Fibroblast of mammary gland (primary cell): Measurements from ENCODE around the gene OBSCN.

ENCODE experiments used
- DNase-seq: peaks from one replicate; pipeline ENCODE4 v3.0.0-alpha.2; 2010; ENCODE audit warnings: low read depth
- H3K4me3 ChIP-seq: 2 replicates; pipeline ENCODE4 v1.5.1; 2011; ENCODE audit warnings: low read depth, mild to moderate bottlenecking, low read length, moderate library complexity; ENCODE audit not compliant: control insufficient read depth
- CTCF ChIP-seq: conservative IDR thresholded peaks from 2 replicates; pipeline ENCODE4 v1.5.1; 2011; ENCODE audit warnings: low read depth, low read length, inconsistent platforms; ENCODE audit not compliant: control insufficient read depth, insufficient read depth

Gene OBSCN

GRCh38 chr1:228402641-228403025, 194.8 kb downstream of the OBSCN start:
- no peak overlapping the region for H3K4me3 ChIP-seq
- TF ChIP-seq CTCF = no peak
- DNase-seq = no peak

- DNase-seq = no peak
- no peak overlapping the region for H3K4me3 ChIP-seq
- no peak for TF ChIP-seq CTCF
Observed at GRCh38 chr1:228403231-228403631, 195.4 kb downstream of the OBSCN start.

GRCh38 chr1:228404107-228404720, 196.4 kb downstream of the OBSCN start:
- no peak for TF ChIP-seq CTCF
- no peak for DNase-seq
- H3K4me3 ChIP-seq = peak overlapping the region; percentile 86

GRCh38 chr1:228405200-228405978, 197.5 kb downstream of the OBSCN start:
- TF ChIP-seq CTCF = no peak
- peak; percentile 30 for DNase-seq
- peak overlapping the region; percentile 86 for H3K4me3 ChIP-seq

GRCh38 chr1:228405979-228406228, 198.1 kb downstream of the OBSCN start:
- H3K4me3 ChIP-seq = peak overlapping the region; percentile 86
- no peak for TF ChIP-seq CTCF

GRCh38 chr1:228407106-228408040, 199.5 kb downstream of the OBSCN start:
- H3K4me3 ChIP-seq = peak overlapping the region; percentile 77
- DNase-seq = no peak

More at GRCh38 chr1:228405979-228406228, 198.1 kb downstream of the OBSCN start:
- no peak for DNase-seq

More at GRCh38 chr1:228407106-228408040, 199.5 kb downstream of the OBSCN start:
- no peak for TF ChIP-seq CTCF
